Astrocyte of the spinal cord (primary cell): ENCODE data around the gene ARHGDIB.

Source experiments
- DNase-seq: peaks from one replicate; pipeline ENCODE4 v3.0.0; 2011; ENCODE audit warnings: low read depth, low spot score
- H3K4me3 ChIP-seq: 2 replicates; pipeline ENCODE4 v1.5.1; 2011; ENCODE audit warnings: low read depth, mild to moderate bottlenecking, low read length, moderate library complexity
- in situ Hi-C: cut with HindIII; loops from 2 replicates; pipeline ENCODE4 v1.10.0; 2017; ENCODE audit warnings: low sequenced_read_pairs
- TF ChIP-seq, protein P1 (sequence below): IDR thresholded peaks from 2 replicates; pipeline ENCODE4 v1.5.1; 2012; ENCODE audit warnings: low read depth, mild to moderate bottlenecking, low read length, inconsistent platforms

ARHGDIB gene

DNA sequence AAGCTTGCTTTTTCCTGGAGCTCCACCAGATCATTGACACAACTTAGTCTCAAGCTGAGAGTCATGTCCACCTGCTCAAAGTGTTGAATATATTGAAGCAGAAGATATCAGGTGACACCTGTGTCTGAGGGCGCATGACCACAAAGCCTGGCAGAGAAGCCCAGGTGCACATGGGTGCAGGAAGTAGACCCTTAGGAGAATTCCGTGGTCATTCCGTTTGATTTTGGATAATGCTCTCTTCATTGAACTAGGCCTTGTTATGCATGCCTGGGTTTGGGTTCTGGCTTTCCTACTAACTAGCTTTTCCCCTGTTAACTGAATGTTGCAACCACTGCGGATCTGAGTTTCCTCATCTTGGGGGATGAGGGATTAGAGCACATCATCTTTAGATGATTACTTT, 7.1 kb downstream of the ARHGDIB start:
- in situ Hi-C loops, result no loop called here
- no peak overlapping the region for H3K4me3 ChIP-seq
- DNase-seq, result no peak
- TF ChIP-seq, protein P1, sequence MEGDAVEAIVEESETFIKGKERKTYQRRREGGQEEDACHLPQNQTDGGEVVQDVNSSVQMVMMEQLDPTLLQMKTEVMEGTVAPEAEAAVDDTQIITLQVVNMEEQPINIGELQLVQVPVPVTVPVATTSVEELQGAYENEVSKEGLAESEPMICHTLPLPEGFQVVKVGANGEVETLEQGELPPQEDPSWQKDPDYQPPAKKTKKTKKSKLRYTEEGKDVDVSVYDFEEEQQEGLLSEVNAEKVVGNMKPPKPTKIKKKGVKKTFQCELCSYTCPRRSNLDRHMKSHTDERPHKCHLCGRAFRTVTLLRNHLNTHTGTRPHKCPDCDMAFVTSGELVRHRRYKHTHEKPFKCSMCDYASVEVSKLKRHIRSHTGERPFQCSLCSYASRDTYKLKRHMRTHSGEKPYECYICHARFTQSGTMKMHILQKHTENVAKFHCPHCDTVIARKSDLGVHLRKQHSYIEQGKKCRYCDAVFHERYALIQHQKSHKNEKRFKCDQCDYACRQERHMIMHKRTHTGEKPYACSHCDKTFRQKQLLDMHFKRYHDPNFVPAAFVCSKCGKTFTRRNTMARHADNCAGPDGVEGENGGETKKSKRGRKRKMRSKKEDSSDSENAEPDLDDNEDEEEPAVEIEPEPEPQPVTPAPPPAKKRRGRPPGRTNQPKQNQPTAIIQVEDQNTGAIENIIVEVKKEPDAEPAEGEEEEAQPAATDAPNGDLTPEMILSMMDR, result no peak

DNA sequence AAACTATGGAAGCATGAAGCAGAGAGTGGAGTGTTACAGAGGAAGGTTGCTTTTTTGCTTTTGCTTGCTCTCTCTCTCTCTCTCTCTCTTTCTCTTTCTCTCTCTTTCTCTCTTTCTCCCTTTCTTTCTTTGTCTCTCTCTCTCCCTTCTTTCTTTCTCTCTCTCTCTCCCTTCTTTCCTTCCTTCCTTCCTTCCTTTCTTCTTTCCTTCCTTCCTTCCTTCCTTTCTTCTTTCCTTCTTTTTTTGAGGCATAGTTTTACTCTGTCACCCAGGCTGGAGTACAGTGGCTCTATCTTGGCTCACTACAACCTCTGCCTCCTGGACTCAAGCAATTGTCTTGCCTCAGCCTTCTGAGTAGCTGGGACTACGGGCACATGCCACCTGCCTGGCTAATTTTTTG, 7.6 kb downstream of the ARHGDIB start:
- no peak for DNase-seq
- TF ChIP-seq, protein P1, result no peak

DNA sequence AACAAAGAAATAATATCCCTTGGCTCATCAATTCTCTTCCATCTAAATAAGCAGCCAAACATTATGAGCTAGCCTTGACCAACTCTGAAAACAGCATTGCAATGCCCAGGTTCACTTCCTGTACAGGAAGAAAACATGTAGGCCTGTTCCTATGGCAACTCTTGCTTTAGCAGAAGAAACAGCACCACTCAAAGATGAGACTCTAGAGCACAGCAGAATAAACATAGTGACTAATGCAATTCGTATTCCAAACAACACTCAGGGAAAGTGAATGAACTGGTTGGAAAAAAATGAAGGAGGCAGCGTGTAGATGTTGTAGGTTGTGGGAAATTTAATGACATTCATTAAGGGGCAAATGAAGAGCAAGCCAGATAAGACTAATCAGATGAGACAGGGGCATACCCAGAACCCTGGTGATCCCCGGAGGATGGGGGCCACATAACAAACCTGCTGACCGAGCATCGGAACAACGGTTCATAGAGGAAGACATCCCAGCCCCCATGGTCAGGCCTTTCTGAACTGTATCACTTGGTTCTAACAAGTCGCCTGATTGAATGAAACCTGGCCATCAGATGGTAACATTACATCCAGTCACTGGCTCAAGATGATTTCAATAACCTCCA, 9.0 kb downstream of the ARHGDIB start:
- no peak overlapping the region for H3K4me3 ChIP-seq
- in situ Hi-C loops, result no loop called here
- TF ChIP-seq, protein P1, result no peak
- peak; percentile 94 for DNase-seq

More for the DNA sequence above, 7.6 kb downstream of the ARHGDIB start:
- no peak overlapping the region for H3K4me3 ChIP-seq
- in situ Hi-C loops, result no loop called here

DNA sequence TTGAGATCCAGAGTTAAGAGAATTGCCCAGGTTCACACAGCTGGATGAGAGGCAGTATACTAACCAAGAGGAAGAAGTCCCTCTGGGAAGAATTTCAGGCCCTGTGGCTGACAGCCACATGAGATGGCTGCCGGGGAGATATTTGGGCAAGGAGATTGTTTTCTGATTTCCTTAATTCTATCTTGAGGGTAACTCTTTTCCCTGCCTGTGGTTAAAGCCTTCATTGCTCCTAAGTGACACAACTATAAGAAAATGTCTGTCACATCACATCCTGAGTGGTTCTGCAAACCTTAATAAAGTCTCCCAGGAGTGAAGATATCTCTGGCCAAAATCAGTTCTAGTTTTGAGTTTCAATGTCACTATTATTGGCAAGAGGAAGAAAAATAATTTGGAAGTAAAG, 9.6 kb downstream of the ARHGDIB start:
- no peak for DNase-seq
- in situ Hi-C loops, result no loop called here
- no peak overlapping the region for H3K4me3 ChIP-seq
- TF ChIP-seq, protein P1, result no peak

DNA sequence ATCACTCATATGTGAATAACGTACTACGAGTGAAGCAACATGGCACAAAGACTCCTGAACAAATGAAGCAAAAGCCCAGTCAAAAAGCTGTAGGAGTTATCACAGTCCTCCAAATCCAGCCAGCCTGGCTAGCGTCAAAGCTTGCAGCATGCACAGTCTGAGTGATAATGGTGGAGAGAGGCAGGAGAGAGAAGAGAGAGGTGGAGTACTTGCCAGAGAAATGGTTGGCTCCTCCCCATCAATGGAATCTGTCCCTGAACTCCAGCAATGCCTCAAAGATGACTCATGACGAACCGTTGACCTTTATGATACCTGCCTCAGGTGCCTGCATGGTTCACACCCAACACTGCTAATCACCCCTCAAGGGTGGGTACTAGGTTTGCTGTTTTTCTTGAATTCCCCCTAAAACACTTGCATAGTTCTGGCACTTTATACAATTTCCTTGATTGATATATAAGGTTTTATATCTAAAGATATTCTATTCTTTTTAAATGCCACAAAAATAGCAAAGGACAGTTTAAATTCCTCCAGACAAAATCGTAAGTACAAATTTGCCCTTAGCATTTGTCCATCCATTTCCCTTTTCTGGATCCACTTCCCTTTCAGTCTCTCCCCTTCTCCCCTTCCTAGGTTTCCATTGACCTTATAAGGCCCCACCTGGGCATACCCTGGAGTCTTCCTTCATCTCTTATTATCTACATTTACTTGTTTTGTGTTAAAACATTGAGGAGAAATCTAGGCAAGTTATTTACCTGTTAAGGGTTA, 10.2 kb downstream of the ARHGDIB start:
- H3K4me3 ChIP-seq, result no peak overlapping the region
- DNase-seq, result no peak
- TF ChIP-seq, protein P1, result no peak
- in situ Hi-C loops, result no loop called here

DNA sequence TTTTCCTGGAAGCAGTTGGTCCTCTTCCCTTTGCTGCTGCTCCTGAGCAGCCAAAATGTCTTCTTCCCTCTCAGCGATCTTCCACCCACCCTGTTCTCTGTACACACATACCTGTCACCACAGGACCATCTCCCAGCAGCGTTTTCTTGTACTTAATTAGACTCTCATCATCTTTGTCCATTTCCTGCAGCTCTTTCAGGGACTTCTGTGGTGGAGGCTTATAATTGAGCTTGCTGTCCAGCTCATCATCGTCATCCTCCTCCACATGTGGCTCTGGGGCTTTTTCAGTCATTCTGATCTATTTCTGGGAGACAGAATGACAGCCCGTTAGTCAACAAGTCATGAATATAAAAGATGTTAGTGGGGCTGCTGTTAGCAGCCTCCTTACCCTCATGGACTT, 11.0 kb downstream of the ARHGDIB start:
- TF ChIP-seq, protein P1, result no peak
- in situ Hi-C loops, result no loop called here
- DNase-seq, result no peak

More for the DNA sequence above, 11.0 kb downstream of the ARHGDIB start:
- H3K4me3 ChIP-seq, result no peak overlapping the region
